ENCODE measurements around the gene KNCN.

KNCN gene

DNA sequence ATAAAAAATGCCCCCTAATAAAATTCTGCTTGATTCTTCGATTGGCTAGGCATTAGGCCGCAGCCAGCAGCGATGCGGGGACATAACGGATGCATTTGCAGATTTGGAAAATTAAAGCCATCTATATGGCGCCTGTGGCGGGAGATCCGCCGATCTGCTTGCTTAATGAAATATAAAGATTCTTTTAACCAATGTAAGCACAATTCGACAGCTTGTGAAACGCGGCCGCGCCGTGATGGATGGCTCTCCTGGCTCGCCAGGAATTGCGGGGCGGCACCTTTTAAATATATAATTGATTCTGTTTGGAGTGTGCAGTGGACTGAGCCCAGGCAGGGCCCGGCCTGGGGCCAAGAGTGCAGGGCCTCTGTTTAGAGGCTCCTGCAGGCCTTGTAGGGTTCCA, 53.8 kb downstream of the KNCN start:
- no peak for DNase-seq (ENCODE audit: low read depth)

DNA sequence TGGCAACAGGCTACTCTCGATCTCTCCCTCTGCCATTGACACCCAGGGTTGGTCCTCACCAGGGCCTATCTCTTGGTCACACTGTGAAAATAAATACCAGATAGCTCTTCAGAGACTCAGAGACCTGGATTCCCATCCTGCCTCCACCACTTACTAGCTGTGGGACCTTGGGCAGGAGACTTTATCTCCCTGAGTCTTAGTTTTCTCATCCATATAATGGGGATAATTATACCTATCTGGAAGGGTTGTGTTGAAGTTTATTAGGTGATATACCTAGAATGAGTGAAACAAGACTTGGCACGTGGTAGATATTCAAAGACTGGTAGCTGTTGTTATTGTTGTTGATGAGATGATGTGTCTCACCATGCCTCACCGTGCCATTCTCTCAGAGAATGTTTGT, 54.4 kb downstream of the KNCN start:
- DNase-seq (ENCODE audit: low read depth): no peak

DNA sequence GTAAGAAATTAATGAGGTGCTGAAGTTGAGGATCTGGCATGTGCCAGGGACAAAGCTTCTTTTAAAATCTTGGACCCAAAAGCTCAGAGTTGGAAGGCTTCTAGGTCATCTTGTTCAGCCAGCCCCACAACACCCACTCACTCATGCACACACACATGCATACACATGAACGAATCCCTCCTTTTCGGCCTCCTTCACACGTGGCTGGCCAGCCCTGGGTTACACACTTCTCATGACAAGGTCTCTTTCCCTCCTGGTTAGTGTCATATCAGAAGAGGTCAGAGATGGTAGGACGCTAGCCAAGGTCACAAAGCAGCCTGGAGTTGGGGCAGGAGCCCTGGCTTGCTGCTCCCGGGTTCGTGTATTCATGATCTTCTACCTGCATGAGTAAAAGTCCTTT, 54.9 kb downstream of the KNCN start:
- no peak for DNase-seq (ENCODE audit: low read depth)

DNA sequence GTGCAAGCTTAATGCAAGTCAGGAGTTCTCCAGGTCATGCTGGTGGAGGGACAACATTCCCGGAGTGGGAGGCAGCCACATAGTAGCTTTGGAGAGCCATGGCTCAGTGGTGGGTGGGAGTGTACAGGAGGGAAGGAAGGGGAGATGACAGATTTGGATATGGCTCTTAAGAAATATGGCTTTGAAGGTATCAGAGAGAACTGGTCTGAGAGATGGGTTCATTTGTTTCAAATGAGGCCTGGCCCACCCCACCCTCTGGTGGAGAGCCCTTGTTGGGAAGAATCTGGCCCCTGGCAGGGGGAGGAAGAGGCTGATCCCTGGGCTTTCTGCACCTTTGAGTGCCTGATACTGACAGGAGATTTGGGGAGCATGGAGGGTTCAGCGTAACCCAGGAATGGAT, 55.7 kb downstream of the KNCN start:
- no peak for DNase-seq (ENCODE audit: low read depth)

All from T follicular helper cell (primary cell).